HCT116 (cell line): Measurements from ENCODE around the gene MCAT. TPM values are rescaled to one million over a fixed set of nuclear protein-coding genes. Genes with fewer than 3 reads are reported as not detected.
A peak's percentile ranks its signal among the peaks of the same experiment; 100 is the strongest.

Source experiments
- ATAC-seq: fragments of 200-7000 bp; cut with Tn5 transposase; 2 replicates; pipeline ENCODE4 v1.9.1; 2020; ENCODE audit warnings: mild to moderate bottlenecking, moderate library complexity
- BruUV-seq: library from RNA; stranded (reverse); fragments of 400-500 nt; replicated peaks from 2 replicates; lab custom pipeline; 2021; lab: Mats Ljungman, UMichigan
- CTCF ChIA-PET: fragments of 300-600 bp; sonication (Branson Sonifier 250); formaldehyde crosslinking; loops from one replicate; lab custom pipeline; 2021; ENCODE audit warnings: antibody characterized with exemption; lab: Charles Lee
- POLR2A ChIA-PET: fragments of 300-600, 350-600 bp; sonication (Branson Sonifier 250); formaldehyde crosslinking; loops from one replicate; lab custom pipeline; 2021; ENCODE audit warnings: antibody characterized with exemption; lab: Charles Lee
- RAD21 ChIA-PET, 2 experiments: fragments of 300-600 bp; sonication (Branson Sonifier 250); formaldehyde crosslinking; loops; one replicate each; lab custom pipeline; 2023; ENCODE audit warnings: low total read pairs in 2 of 2; ENCODE audit not compliant: uncharacterized antibody in 2 of 2, unreplicated experiment in 2 of 2, low non-redundant PET in 1 of 2; lab: Charles Lee
- DNase-seq: peaks from one replicate; pipeline ENCODE4 v3.0.0-alpha.2; 2010; ENCODE audit warnings: low read depth, low spot score
- H2AFZ ChIP-seq: fragments of 200-600 bp; shearing (Covaris generic), sonication (generic); 2 replicates; pipeline ENCODE4 v1.6.1; 2017; ENCODE audit warnings: low read depth, mixed run types, mixed read lengths, antibody characterized with exemption, low read length; ENCODE audit not compliant: poor library complexity, severe bottlenecking
- H3K27ac ChIP-seq: 2 replicates; pipeline ENCODE4 v1.5.1; 2012; ENCODE audit warnings: low read depth, low read length
- H3K27me3 ChIP-seq: fragments of 200-600 bp; sonication (generic); 2 replicates; pipeline ENCODE4 v1.6.1; 2016; ENCODE audit warnings: mixed run types, low read length, mixed read lengths; ENCODE audit not compliant: insufficient read depth
- H3K36me3 ChIP-seq, 2 experiments: fragments of 200-500 bp in 1 of 2; fragments of 200-600 bp in 1 of 2; sonication (Bioruptor generic) in 1 of 2; sonication (generic) in 1 of 2; 2 replicates each; pipeline versions ENCODE4 v1.5.1 to v1.6.1; 2014 to 2016; ENCODE audit warnings: low read length in 2 of 2, inconsistent platforms in 1 of 2, mixed read lengths in 1 of 2, mixed run types in 1 of 2; ENCODE audit not compliant: insufficient read depth in 2 of 2, control insufficient read depth in 1 of 2
- H3K4me1 ChIP-seq, 2 experiments: fragments of 200-600 bp in 1 of 2; sonication (generic) in 1 of 2; 2 replicates each; pipeline versions ENCODE4 v1.5.1 to v1.6.1; 2012 to 2017; ENCODE audit warnings: low read length in 2 of 2, inconsistent platforms in 1 of 2, mild to moderate bottlenecking in 1 of 2, mixed read lengths in 1 of 2, mixed run types in 1 of 2, moderate library complexity in 1 of 2; ENCODE audit not compliant: insufficient read depth in 2 of 2, control insufficient read depth in 1 of 2
- H3K4me2 ChIP-seq: fragments of 200-600 bp; sonication (generic); 2 replicates; pipeline ENCODE4 v1.6.1; 2017; ENCODE audit warnings: mixed run types, low read length, mixed read lengths
- H3K4me3 ChIP-seq, 2 experiments: fragments of 200-600 bp in 1 of 2; sonication (generic) in 1 of 2; replicated peaks in 1 of 2; 2 replicates each; pipeline ENCODE4 v1.5.1; 2011 to 2016; ENCODE audit warnings: low read length in 2 of 2, control low read depth in 1 of 2, low read depth in 1 of 2, mild to moderate bottlenecking in 1 of 2, mixed read lengths in 1 of 2, mixed run types in 1 of 2
- H3K79me2 ChIP-seq: fragments of 200-600 bp; sonication (generic); 2 replicates; pipeline ENCODE4 v1.6.1; 2017; ENCODE audit warnings: mild to moderate bottlenecking, mixed run types, low read length, moderate library complexity, mixed read lengths; ENCODE audit not compliant: insufficient read depth
- H3K9ac ChIP-seq: fragments of 200-600 bp; sonication (generic); 2 replicates; pipeline ENCODE4 v1.6.1; 2016; ENCODE audit warnings: low read length, mixed read lengths
- H3K9me2 ChIP-seq: fragments of 200-600 bp; sonication (generic), shearing (Covaris generic); 2 replicates; pipeline ENCODE4 v1.6.1; 2017; ENCODE audit warnings: mixed run types, mild to moderate bottlenecking, moderate library complexity; ENCODE audit not compliant: insufficient read depth
- H3K9me3 ChIP-seq, 2 experiments: fragments of 200-500 bp in 1 of 2; fragments of 200-600 bp in 1 of 2; sonication (Bioruptor generic) in 1 of 2; sonication (generic) in 1 of 2; 2 replicates each; pipeline ENCODE4 v1.6.1; 2014 to 2017; ENCODE audit warnings: low read length in 2 of 2, mixed read lengths in 2 of 2, inconsistent platforms in 1 of 2, low read depth in 1 of 2, mild to moderate bottlenecking in 1 of 2, mixed run types in 1 of 2, moderate library complexity in 1 of 2; ENCODE audit not compliant: control insufficient read depth in 1 of 2, insufficient read depth in 1 of 2
- H4K20me1 ChIP-seq: fragments of 200-600 bp; sonication (generic), shearing (Covaris generic); 2 replicates; pipeline ENCODE4 v1.6.1; 2017; ENCODE audit warnings: mixed run types, mild to moderate bottlenecking, moderate library complexity; ENCODE audit not compliant: insufficient read depth
- ATF3 ChIP-seq: IDR thresholded peaks from 2 replicates; pipeline ENCODE4 v1.6.1; 2012
- CBX3 ChIP-seq: IDR thresholded peaks from 2 replicates; pipeline ENCODE4 v1.6.1; 2012; ENCODE audit warnings: low read depth
- CEBPB ChIP-seq: IDR thresholded peaks from 2 replicates; pipeline ENCODE4 v1.6.1; 2012; ENCODE audit warnings: low read depth
- EGR1 ChIP-seq: IDR thresholded peaks from 2 replicates; pipeline ENCODE4 v1.6.1; 2012; ENCODE audit warnings: low read depth
- ELF1 ChIP-seq: IDR thresholded peaks from 2 replicates; pipeline ENCODE4 v1.6.1; 2012; ENCODE audit warnings: low read depth, borderline replicate concordance
- EZH2phosphoT487 ChIP-seq: fragments of 200-600 bp; IDR thresholded peaks from 2 replicates; pipeline ENCODE4 v1.6.1; 2018; ENCODE audit warnings: antibody characterized with exemption, borderline replicate concordance
- FOSL1 ChIP-seq: IDR thresholded peaks from 2 replicates; pipeline ENCODE4 v1.6.1; 2012; ENCODE audit warnings: low read depth
- POLR2A ChIP-seq: IDR thresholded peaks from 2 replicates; pipeline ENCODE4 v1.7.0; 2011; ENCODE audit warnings: borderline replicate concordance; ENCODE audit not compliant: insufficient read depth, insufficient read length; ENCODE audit errors: extremely low read depth
- RAD21 ChIP-seq: IDR thresholded peaks from 2 replicates; pipeline ENCODE4 v1.6.1; 2012; ENCODE audit warnings: low read depth, mild to moderate bottlenecking
- SIN3A ChIP-seq: IDR thresholded peaks from 2 replicates; pipeline ENCODE4 v1.6.1; 2012; ENCODE audit warnings: low read depth
- SP1 ChIP-seq: IDR thresholded peaks from 2 replicates; pipeline ENCODE4 v1.6.1; 2012; ENCODE audit warnings: low read depth
- SRF ChIP-seq: IDR thresholded peaks from 2 replicates; pipeline ENCODE4 v1.6.1; 2012; ENCODE audit warnings: low read depth
- YY1 ChIP-seq: IDR thresholded peaks from 2 replicates; pipeline ENCODE4 v1.6.1; 2011; ENCODE audit warnings: low read length, low read depth, moderate library complexity, mild to moderate bottlenecking; ENCODE audit not compliant: insufficient replicate concordance; ENCODE audit errors: extremely low read depth
- ZBTB33 ChIP-seq: IDR thresholded peaks from 2 replicates; pipeline ENCODE4 v1.6.1; 2011; ENCODE audit warnings: mild to moderate bottlenecking, low read length, moderate library complexity; ENCODE audit not compliant: insufficient replicate concordance; ENCODE audit errors: extremely low read depth
- ZFX ChIP-seq: fragments of 450-650 bp; IDR thresholded peaks from 2 replicates; pipeline ENCODE4 v1.6.1; 2017
- intact Hi-C: fragments of 100-400 bp; cut with micrococcal nuclease; formaldehyde crosslinking; loops from 2 replicates; pipeline ENCODE4 v1.10.0; 2022
- total RNA-seq: library from RNA; stranded (reverse); gene quantifications from one replicate; pipeline ENCODE4 v1.2.1, GENCODE V29; 2021; ENCODE audit not compliant: unreplicated experiment

Gene MCAT
- total RNA-seq, 1 experiment from 2014 or later: 34.8 TPM

GRCh38 chr22:43167001-43167589, 23.9 kb upstream of the MCAT start:
- Histone ChIP-seq H3K4me3 (no peak overlapping the region), H3K79me2 (no peaks in the 10 kb centered on the region), H3K36me3 (peaks cover 6 to 14% of the 10 kb centered on the region in 2 experiments; a peak in 3 of 4 replicates), H2AFZ (no peak overlapping the region), H3K27ac (no peak overlapping the region), H3K4me1 (no peaks in the 10 kb centered on the region), H3K9me3 (no peaks in the 10 kb centered on the region), H3K9me2 (no peaks in the 10 kb centered on the region), H3K4me2 (no peak overlapping the region), H3K9ac (no peak overlapping the region), H3K27me3 (no peaks in the 10 kb centered on the region), H4K20me1 (no peaks in the 10 kb centered on the region)
- no TSS peak for BruUV-seq
- TF ChIP-seq YY1: no peak
- DNase-seq: no peak
- ChIA-PET RAD21 (no interaction called here), CTCF (no interaction called here), POLR2A (no interaction called here)
- ATAC-seq: no peak
- intact Hi-C loops: no loop called here

DNA sequence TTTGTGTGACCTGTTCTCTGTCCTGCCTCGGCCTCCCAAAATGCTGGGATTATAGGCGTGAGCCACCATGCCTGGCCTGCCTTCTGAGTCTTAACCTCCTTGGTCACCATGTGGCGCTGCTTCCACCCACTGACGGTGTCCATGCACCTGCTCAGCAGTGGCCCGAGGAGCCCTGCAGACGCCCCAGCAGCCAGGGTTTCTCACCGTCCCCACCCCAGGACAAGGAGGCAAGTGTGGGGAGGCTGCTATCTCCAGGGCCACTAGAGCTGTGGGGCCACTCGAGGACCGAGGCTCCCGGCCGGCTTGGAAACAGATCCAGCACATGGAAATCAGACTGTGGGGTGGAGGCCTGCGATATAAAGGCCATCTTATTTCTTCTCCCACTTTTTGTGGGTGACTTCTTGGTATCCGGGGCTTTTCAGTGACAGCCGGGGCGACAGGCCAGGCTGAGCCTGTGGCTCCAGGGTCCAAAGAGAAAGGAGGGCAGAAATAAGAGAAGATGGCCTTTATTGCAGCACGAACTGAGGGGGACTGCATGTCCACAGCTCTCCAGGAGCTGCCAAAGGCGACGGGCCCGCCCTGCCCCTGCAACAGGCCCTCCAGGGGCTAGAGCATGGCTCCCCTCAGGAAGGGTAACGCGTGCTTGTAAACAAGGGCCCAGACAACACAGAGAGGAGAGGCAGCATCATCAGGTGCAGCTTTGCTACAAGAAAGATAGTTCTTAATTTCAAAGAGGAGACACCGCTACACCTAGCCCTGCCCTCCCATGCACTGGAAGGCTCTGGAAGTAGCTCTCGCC, 23.1 kb upstream of the MCAT start:
- H3K4me3 ChIP-seq: no peak overlapping the region
- H3K9me3 ChIP-seq: no peaks in the 10 kb centered on the region
- BruUV-seq: no TSS peak
- no peak overlapping the region for H3K4me2 ChIP-seq
- no peaks in the 10 kb centered on the region for H3K79me2 ChIP-seq
- CTCF ChIA-PET: no interaction called here
- ATAC-seq: peak; percentile 24
- no peaks in the 10 kb centered on the region for H3K4me1 ChIP-seq
- H3K9me2 ChIP-seq: no peaks in the 10 kb centered on the region
- peaks cover 3 to 10% of the 10 kb centered on the region in 2 experiments; a peak in 3 of 4 replicates for H3K36me3 ChIP-seq
- no peak overlapping the region for H2AFZ ChIP-seq
- no peak for DNase-seq
- no peak overlapping the region for H3K9ac ChIP-seq
- H3K27me3 ChIP-seq: no peaks in the 10 kb centered on the region
- RAD21 ChIA-PET: interaction anchor here in 1 of 2 experiments (0.7 to 1.0 kb wide), 2 partner anchors 13 to 49 kb away, joined by 3 to 5 read pairs; no protein-coding TSS in a partner anchor
- no peaks in the 10 kb centered on the region for H4K20me1 ChIP-seq
- POLR2A ChIA-PET: interaction anchor here (1.1 kb wide), 1 partner anchor 21 kb away, joined by 4 read pairs; the partner anchor contains the start of gene TTLL12
- intact Hi-C loops: no loop called here
- H3K27ac ChIP-seq: no peak overlapping the region
- no peak for TF ChIP-seq YY1
- TF ChIP-seq EZH2phosphoT487: no peak
- TF ChIP-seq CEBPB: no peak
- no peak for TF ChIP-seq EGR1
- TF ChIP-seq ATF3: no peak
- TF ChIP-seq ZBTB33: no peak
- no peak for TF ChIP-seq RAD21
- TF ChIP-seq FOSL1: no peak
- TF ChIP-seq SIN3A: no peak
- TF ChIP-seq POLR2A: no peak
- no peak for TF ChIP-seq ZFX
- TF ChIP-seq SP1: no peak
- TF ChIP-seq CBX3: no peak
- no peak for TF ChIP-seq SRF
- TF ChIP-seq ELF1: no peak
